ENCODE data around the gene ATP2B2.

GRCh38 chr3:10392906-10393461, 112.4 kb downstream of the ATP2B2 start:
- TF ChIP-seq, protein P1, sequence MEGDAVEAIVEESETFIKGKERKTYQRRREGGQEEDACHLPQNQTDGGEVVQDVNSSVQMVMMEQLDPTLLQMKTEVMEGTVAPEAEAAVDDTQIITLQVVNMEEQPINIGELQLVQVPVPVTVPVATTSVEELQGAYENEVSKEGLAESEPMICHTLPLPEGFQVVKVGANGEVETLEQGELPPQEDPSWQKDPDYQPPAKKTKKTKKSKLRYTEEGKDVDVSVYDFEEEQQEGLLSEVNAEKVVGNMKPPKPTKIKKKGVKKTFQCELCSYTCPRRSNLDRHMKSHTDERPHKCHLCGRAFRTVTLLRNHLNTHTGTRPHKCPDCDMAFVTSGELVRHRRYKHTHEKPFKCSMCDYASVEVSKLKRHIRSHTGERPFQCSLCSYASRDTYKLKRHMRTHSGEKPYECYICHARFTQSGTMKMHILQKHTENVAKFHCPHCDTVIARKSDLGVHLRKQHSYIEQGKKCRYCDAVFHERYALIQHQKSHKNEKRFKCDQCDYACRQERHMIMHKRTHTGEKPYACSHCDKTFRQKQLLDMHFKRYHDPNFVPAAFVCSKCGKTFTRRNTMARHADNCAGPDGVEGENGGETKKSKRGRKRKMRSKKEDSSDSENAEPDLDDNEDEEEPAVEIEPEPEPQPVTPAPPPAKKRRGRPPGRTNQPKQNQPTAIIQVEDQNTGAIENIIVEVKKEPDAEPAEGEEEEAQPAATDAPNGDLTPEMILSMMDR (conservative IDR thresholded peaks at IDR 0.05; ENCODE audit: low read length): no peak
- TF ChIP-seq EZH2phosphoT487 (IDR thresholded peaks at IDR 0.05; ENCODE audit: borderline replicate concordance, low read depth, low read length): no peak
